A549 (cell line): ENCODE data around the gene LIN9. TPM values are rescaled to one million over a fixed set of nuclear protein-coding genes. Genes with fewer than 3 reads are reported as not detected.

ENCODE experiments used
- ATAC-seq, 2 experiments: fragments of 200-7000 bp in 1 of 2; fragments of >200 bp in 1 of 2; cut with Nextera tagmentation in 1 of 2; cut with Tn5 transposase in 1 of 2; 3 replicates each; pipeline versions ENCODE4 v1.8.0 to v1.9.1; 2018 to 2020; ENCODE audit warnings: mild to moderate bottlenecking in 1 of 2, moderate library complexity in 1 of 2
- CTCF ChIA-PET: fragments of 300-600 bp; sonication (Branson Sonifier 250); formaldehyde crosslinking; extraction: SDS; loops from one replicate; lab custom pipeline; 2021; ENCODE audit warnings: antibody characterized with exemption, inconsistent platforms; lab: Yijun Ruan, JAX
- POLR2A ChIA-PET: fragments of 350-600 bp; formaldehyde crosslinking; extraction: SDS; loops from one replicate; lab custom pipeline; 2021; ENCODE audit warnings: antibody characterized with exemption, inconsistent platforms; lab: Yijun Ruan, JAX
- DNase-seq, 2 experiments: peaks; one replicate each; pipeline versions ENCODE4 v3.0.0 to v3.0.0-alpha.2; 2011 to 2016; ENCODE audit warnings: low read depth in 1 of 2, low spot score in 1 of 2
- FAIRE-seq: peaks from 2 replicates; lab custom pipeline; 2011; peaks lifted over from hg19 to GRCh38; lab: Jason Lieb, UNC
- H3K27ac ChIP-seq, 2 experiments: fragments of >200 bp; sonication (Bioruptor Twin); formaldehyde crosslinking; 3 replicates each; pipeline ENCODE4 v1.5.1; 2016 to 2017
- H3K4me1 ChIP-seq: fragments of >200 bp; sonication (Bioruptor Twin); formaldehyde crosslinking; 3 replicates; pipeline ENCODE4 v1.6.1; 2016
- H3K4me2 ChIP-seq: fragments of >200 bp; sonication (Bioruptor Twin); formaldehyde crosslinking; 3 replicates; pipeline ENCODE4 v1.6.1; 2016
- H3K4me3 ChIP-seq: fragments of >200 bp; sonication (Bioruptor Twin); formaldehyde crosslinking; 3 replicates; pipeline ENCODE4 v1.5.1; 2016
- H3K9me3 ChIP-seq: fragments of >200 bp; sonication (Bioruptor Twin); formaldehyde crosslinking; 3 replicates; pipeline ENCODE4 v1.6.1; 2016
- BCL3 ChIP-seq: fragments of >200 bp; sonication (Bioruptor Twin); formaldehyde crosslinking; IDR thresholded peaks from 3 replicates; pipeline ENCODE4 v1.6.1; 2016
- CEBPB ChIP-seq, 2 experiments: fragments of >200 bp in 1 of 2; sonication (Bioruptor Twin) in 1 of 2; formaldehyde crosslinking in 1 of 2; IDR thresholded peaks; 2 replicates each; pipeline ENCODE4 v1.6.1; 2012 to 2016
- CHD4 ChIP-seq: fragments of 200-600 bp; sonication (generic); IDR thresholded peaks from 2 replicates; pipeline ENCODE4 v1.6.1; 2016; ENCODE audit warnings: antibody characterized with exemption, mild to moderate bottlenecking, borderline replicate concordance
- EP300 ChIP-seq, 2 experiments: fragments of >200 bp; sonication (Bioruptor Twin); formaldehyde crosslinking; IDR thresholded peaks; 2 replicates in 1 of 2; 3 replicates in 1 of 2; pipeline ENCODE4 v1.6.1; 2016 to 2017
- ESRRA ChIP-seq: fragments of 150-350 bp; IDR thresholded peaks from 2 replicates; pipeline ENCODE4 v1.6.1; 2014; ENCODE audit warnings: mild to moderate bottlenecking, low read length, borderline replicate concordance
- FOSB ChIP-seq: fragments of 250-450 bp; sonication (Bioruptor Pico); IDR thresholded peaks from 2 replicates; pipeline ENCODE4 v1.5.0; 2020; ENCODE audit warnings: mild to moderate bottlenecking, moderate library complexity
- FOSL2 ChIP-seq, 2 experiments: fragments of 450-650 bp in 1 of 2; fragments of >200 bp in 1 of 2; sonication (Bioruptor Twin) in 1 of 2; formaldehyde crosslinking; IDR thresholded peaks; 2 replicates each; pipeline versions ENCODE4 v1.5.0 to v1.6.1; 2016 to 2020; ENCODE audit warnings: mild to moderate bottlenecking in 1 of 2, moderate library complexity in 1 of 2
- HES2 ChIP-seq: fragments of >200 bp; sonication (Bioruptor Twin); formaldehyde crosslinking; IDR thresholded peaks from 2 replicates; pipeline ENCODE4 v1.6.1; 2016
- HEYL ChIP-seq: fragments of 250-450 bp; sonication (Bioruptor Pico); IDR thresholded peaks from 2 replicates; pipeline ENCODE4 v1.8.0; 2021; ENCODE audit warnings: mild to moderate bottlenecking, moderate library complexity
- HMGXB4 ChIP-seq: fragments of 250-450 bp; sonication (Bioruptor Pico); IDR thresholded peaks from 2 replicates; pipeline ENCODE4 v1.5.0; 2021; ENCODE audit warnings: mild to moderate bottlenecking, moderate library complexity, borderline replicate concordance
- HOXA7 ChIP-seq: fragments of 250-450 bp; sonication (Bioruptor Pico); IDR thresholded peaks from 2 replicates; pipeline ENCODE4 v1.5.0; 2020; ENCODE audit warnings: mild to moderate bottlenecking, moderate library complexity
- HOXB13 ChIP-seq: fragments of 250-450 bp; sonication (Bioruptor Pico); IDR thresholded peaks from 2 replicates; pipeline ENCODE4 v1.5.0; 2020; ENCODE audit warnings: low read depth, mild to moderate bottlenecking, moderate library complexity
- JUNB ChIP-seq: fragments of >200 bp; sonication (Bioruptor Twin); formaldehyde crosslinking; IDR thresholded peaks from 2 replicates; pipeline ENCODE4 v1.6.1; 2016
- PHF8 ChIP-seq: fragments of 200-600 bp; sonication (generic); IDR thresholded peaks from 2 replicates; pipeline ENCODE4 v1.6.1; 2016; ENCODE audit warnings: low read depth, mild to moderate bottlenecking, antibody characterized with exemption, moderate library complexity, borderline replicate concordance
- RFX5 ChIP-seq: fragments of 450-650 bp; IDR thresholded peaks from 2 replicates; pipeline ENCODE4 v1.7.1; 2014; ENCODE audit warnings: antibody characterized with exemption, mild to moderate bottlenecking, moderate library complexity
- SMC3 ChIP-seq: fragments of >200 bp; sonication (Bioruptor Twin); formaldehyde crosslinking; IDR thresholded peaks from 3 replicates; pipeline ENCODE4 v1.6.1; 2018; ENCODE audit warnings: inconsistent platforms
- SREBF2 ChIP-seq: fragments of 450-650 bp; IDR thresholded peaks from 2 replicates; pipeline ENCODE4 v1.6.1; 2014; ENCODE audit warnings: mild to moderate bottlenecking, moderate library complexity
- TP53 ChIP-seq: fragments of 250-450 bp; sonication (Bioruptor Pico); IDR thresholded peaks from 2 replicates; pipeline ENCODE4 v1.5.0; 2021; ENCODE audit warnings: mild to moderate bottlenecking, moderate library complexity
- ZC3H11A ChIP-seq: fragments of 450-650 bp; IDR thresholded peaks from 2 replicates; pipeline ENCODE4 v1.6.1; 2014; ENCODE audit warnings: antibody characterized with exemption, mild to moderate bottlenecking
- ZNF302 ChIP-seq: fragments of 250-450 bp; sonication (Bioruptor Pico); IDR thresholded peaks from 2 replicates; pipeline ENCODE4 v1.9.0; 2021; ENCODE audit warnings: inconsistent platforms, mild to moderate bottlenecking, moderate library complexity
- ZSCAN20 ChIP-seq: fragments of 250-450 bp; sonication (Bioruptor Pico); IDR thresholded peaks from 2 replicates; pipeline ENCODE4 v1.8.0; 2022; ENCODE audit warnings: mild to moderate bottlenecking, moderate library complexity
- WGBS: methylation state at CpG from one replicate; pipeline ENCODE4 v1.1.6; 2017; ENCODE audit errors: missing lambda C conversion rate; 5-methylcytosine and 5-hydroxymethylcytosine counted together
- polyA plus RNA-seq, 4 experiments: library from polyadenylated mRNA; depleted of rRNA in 3 of 4; stranded (reverse); fragments of >200 nt; fragmentation: RNase III in 1 of 4; extraction: RNeasy Plus Mini Kit Qiagen cat#74134 plus additional on column Dnase treatment in 1 of 4; gene quantifications; 2 replicates in 3 of 4; 3 replicates in 1 of 4; pipeline ENCODE4 v1.2.3, GENCODE V29; 2011 to 2017
- TF ChIP-seq, protein P1 (sequence below): fragments of >200 bp; sonication (Bioruptor Twin); formaldehyde crosslinking; IDR thresholded peaks from 3 replicates; pipeline ENCODE4 v1.5.1; 2016

Gene LIN9
- polyA plus RNA-seq, 2 of the 4 experiments (the other 2 are of a cell fraction): 8.3 to 14.7 TPM

DNA sequence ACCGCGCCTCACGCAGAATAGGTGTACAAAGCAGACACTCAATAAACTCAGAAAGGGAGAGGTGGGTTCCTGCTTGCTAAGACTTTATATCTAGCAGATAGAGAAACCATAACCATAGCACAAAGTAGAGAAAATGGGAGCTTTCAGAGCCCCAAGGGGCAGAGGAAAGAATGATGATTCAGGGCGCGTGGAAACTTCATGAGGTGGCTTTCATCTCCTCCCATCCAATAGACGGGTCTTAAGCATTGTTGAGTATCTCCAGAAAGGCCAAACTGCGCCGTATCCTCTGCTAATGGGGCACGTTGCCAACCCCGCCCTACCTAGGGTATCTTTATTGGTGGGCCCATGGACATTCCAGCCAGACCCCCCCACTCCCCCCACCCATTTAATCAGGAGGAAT lies 86.3 kb downstream of the LIN9 start:
- FAIRE-seq: no peak
- Histone ChIP-seq H3K27ac (no peak overlapping the region), H3K9me3 (no peaks in the 10 kb centered on the region), H3K4me3 (no peak overlapping the region), H3K4me2 (no peak overlapping the region), H3K4me1 (no peaks in the 10 kb centered on the region)
- DNase-seq: no peak
- POLR2A ChIA-PET: no interaction called here
- no peak for TF ChIP-seq SMC3
- CTCF ChIA-PET: interaction anchor here (3.8 kb wide), 1 partner anchor 98 kb away, joined by 19 read pairs; no protein-coding TSS in a partner anchor
- 93% methylated on average over 10 of the region's 10 CpGs for WGBS
- ATAC-seq: no peak

GRCh38 chr1:226220473-226221189 lies 88.3 kb downstream of the LIN9 start:
- ChIA-PET POLR2A (no interaction called here), CTCF (interaction anchor here (0.6 to 0.8 kb wide), 2 partner anchors 9 to 149 kb away, joined by 3 read pairs; no protein-coding TSS in a partner anchor)
- Histone ChIP-seq H3K4me3 (no peak overlapping the region), H3K9me3 (no peaks in the 10 kb centered on the region), H3K4me1 (no peaks in the 10 kb centered on the region), H3K4me2 (no peak overlapping the region), H3K27ac (no peak overlapping the region)
- FAIRE-seq (no peak), ATAC-seq (peak in 1 of 2 experiments; percentile 18; a peak in 1 of 6 replicates), DNase-seq (no peak)
- TF ChIP-seq, protein P1, sequence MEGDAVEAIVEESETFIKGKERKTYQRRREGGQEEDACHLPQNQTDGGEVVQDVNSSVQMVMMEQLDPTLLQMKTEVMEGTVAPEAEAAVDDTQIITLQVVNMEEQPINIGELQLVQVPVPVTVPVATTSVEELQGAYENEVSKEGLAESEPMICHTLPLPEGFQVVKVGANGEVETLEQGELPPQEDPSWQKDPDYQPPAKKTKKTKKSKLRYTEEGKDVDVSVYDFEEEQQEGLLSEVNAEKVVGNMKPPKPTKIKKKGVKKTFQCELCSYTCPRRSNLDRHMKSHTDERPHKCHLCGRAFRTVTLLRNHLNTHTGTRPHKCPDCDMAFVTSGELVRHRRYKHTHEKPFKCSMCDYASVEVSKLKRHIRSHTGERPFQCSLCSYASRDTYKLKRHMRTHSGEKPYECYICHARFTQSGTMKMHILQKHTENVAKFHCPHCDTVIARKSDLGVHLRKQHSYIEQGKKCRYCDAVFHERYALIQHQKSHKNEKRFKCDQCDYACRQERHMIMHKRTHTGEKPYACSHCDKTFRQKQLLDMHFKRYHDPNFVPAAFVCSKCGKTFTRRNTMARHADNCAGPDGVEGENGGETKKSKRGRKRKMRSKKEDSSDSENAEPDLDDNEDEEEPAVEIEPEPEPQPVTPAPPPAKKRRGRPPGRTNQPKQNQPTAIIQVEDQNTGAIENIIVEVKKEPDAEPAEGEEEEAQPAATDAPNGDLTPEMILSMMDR: no peak
- TF ChIP-seq HEYL (CRISPR knock-in tag) (no peak), HOXB13 (no peak), BCL3 (no peak), ZNF302 (CRISPR knock-in tag) (no peak), HMGXB4 (CRISPR knock-in tag) (no peak), FOSB (CRISPR knock-in tag) (no peak), JUNB (no peak), SREBF2 (no peak), ZSCAN20 (CRISPR knock-in tag) (no peak), ESRRA (no peak)
- WGBS: 78% methylated on average over 11 of the region's 11 CpGs

DNA sequence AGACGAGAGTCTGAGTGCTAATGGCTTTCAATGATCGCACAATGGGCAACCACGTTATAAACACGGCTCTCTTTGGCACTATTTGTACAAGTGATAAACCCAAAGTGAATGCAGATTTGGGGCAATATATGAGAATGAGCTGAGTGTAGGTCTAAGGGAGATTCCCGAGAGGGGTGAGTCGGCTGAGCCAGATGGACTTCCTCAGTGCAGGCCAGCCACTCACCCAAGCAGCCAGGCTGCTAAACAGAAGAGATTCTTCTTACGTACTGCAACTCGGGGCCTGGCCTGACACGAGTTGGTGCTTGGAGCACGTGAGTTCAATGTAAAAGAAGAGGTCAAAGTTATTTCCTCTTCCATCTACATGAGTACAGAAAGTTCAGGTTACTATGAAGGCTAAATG lies 91.7 kb downstream of the LIN9 start:
- ATAC-seq (no peak), DNase-seq (no peak), FAIRE-seq (no peak)
- no peaks in the 10 kb centered on the region for H3K9me3 ChIP-seq
- no peak overlapping the region for H3K27ac ChIP-seq
- no peak overlapping the region for H3K4me2 ChIP-seq
- ChIA-PET POLR2A (no interaction called here), CTCF (interaction anchor here (2.1 kb wide), 1 partner anchor 92 kb away, joined by 7 read pairs; no protein-coding TSS in a partner anchor)
- WGBS: 68% methylated on average over 10 of the region's 10 CpGs
- no peaks in the 10 kb centered on the region for H3K4me1 ChIP-seq
- TF ChIP-seq HEYL (CRISPR knock-in tag) (no peak), SMC3 (no peak)
- H3K4me3 ChIP-seq: no peak overlapping the region

DNA sequence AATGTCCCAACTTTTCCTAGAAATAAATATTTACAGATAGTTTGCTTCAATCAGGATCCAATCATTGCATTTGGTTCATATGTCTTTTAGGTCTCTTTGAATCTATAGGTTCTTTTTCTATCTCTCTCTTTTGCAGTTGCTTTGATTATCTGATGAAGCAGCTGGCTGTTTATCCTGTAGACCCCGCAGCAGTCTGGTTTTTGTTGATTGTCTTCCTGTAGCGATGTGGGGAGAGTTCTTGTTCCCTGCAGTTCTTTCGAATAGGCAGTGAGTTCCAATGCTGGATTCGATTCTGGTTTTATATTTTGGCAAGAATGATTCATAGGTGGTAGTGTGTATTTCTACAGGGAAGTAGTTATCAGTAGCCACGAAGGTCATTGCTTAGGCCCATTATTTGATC lies 92.9 kb downstream of the LIN9 start:
- POLR2A ChIA-PET: no interaction called here
- Histone ChIP-seq H3K27ac (no peak overlapping the region), H3K9me3 (no peaks in the 10 kb centered on the region), H3K4me2 (no peak overlapping the region), H3K4me3 (no peak overlapping the region), H3K4me1 (no peaks in the 10 kb centered on the region)
- WGBS: 62% methylated on average over 5 of the region's 5 CpGs
- no peak for ATAC-seq
- CTCF ChIA-PET: interaction anchor here (1.0 to 2.1 kb wide), 2 partner anchors 19 to 91 kb away, joined by 3 to 7 read pairs; no protein-coding TSS in a partner anchor
- DNase-seq: no peak
- no peak for FAIRE-seq
- no peak for TF ChIP-seq HES2
- no peak for TF ChIP-seq SMC3
- no peak for TF ChIP-seq TP53
- no peak for TF ChIP-seq RFX5
- no peak for TF ChIP-seq CHD4
- no peak for TF ChIP-seq ZC3H11A
- no peak for TF ChIP-seq EP300 (IDR thresholded peaks at IDR 0.05)
- TF ChIP-seq HMGXB4 (CRISPR knock-in tag): no peak
- no peak for TF ChIP-seq HOXA7 (CRISPR knock-in tag)
- TF ChIP-seq CEBPB (IDR thresholded peaks at IDR 0.05): no peak
- no peak for TF ChIP-seq PHF8
- no peak for TF ChIP-seq FOSL2 (IDR thresholded peaks at IDR 0.05)
- TF ChIP-seq FOSL2 (CRISPR knock-in tag; IDR thresholded peaks at IDR 0.05): no peak
